RWPE2 (cell line): ENCODE measurements around the gene SHANK2.
A peak's percentile ranks its signal among the peaks of the same experiment; 100 is the strongest.

Source experiments
- ATAC-seq: fragments of 200-7000 bp; cut with Tn5 transposase; 3 replicates; pipeline ENCODE4 v1.9.1; 2021; ENCODE audit warnings: low read depth
- DNase-seq: peaks from one replicate; pipeline ENCODE4 v3.0.0-alpha.2; 2020; ENCODE audit warnings: low spot score
- H3K27ac ChIP-seq: fragments of 450-650 bp; 2 replicates; pipeline ENCODE4 v1.5.1; 2017; ENCODE audit warnings: mild to moderate bottlenecking; ENCODE audit not compliant: poor library complexity, severe bottlenecking
- H3K27me3 ChIP-seq: fragments of 250-450 bp; sonication (Bioruptor Pico); 2 replicates; pipeline ENCODE4 v1.5.1; 2021; ENCODE audit warnings: mild to moderate bottlenecking, moderate library complexity; ENCODE audit not compliant: insufficient read depth, poor library complexity, severe bottlenecking
- H3K36me3 ChIP-seq: fragments of 250-450 bp; sonication (Bioruptor Pico); 2 replicates; pipeline ENCODE4 v1.5.1; 2020; ENCODE audit warnings: low read depth, mild to moderate bottlenecking, moderate library complexity
- H3K4me1 ChIP-seq: fragments of 250-450 bp; sonication (Bioruptor Pico); 2 replicates; pipeline ENCODE4 v1.5.1; 2021; ENCODE audit warnings: mild to moderate bottlenecking, moderate library complexity; ENCODE audit not compliant: insufficient read depth, poor library complexity, severe bottlenecking
- H3K4me3 ChIP-seq: fragments of 250-450 bp; sonication (Bioruptor Pico); 2 replicates; pipeline ENCODE4 v1.5.1; 2021; ENCODE audit warnings: mild to moderate bottlenecking, moderate library complexity; ENCODE audit not compliant: severe bottlenecking
- H3K9me3 ChIP-seq: fragments of 250-450 bp; sonication (Bioruptor Pico); 2 replicates; pipeline ENCODE4 v1.5.1; 2021; ENCODE audit warnings: mild to moderate bottlenecking, moderate library complexity; ENCODE audit not compliant: severe bottlenecking
- CTCF ChIP-seq: fragments of 450-650 bp; IDR thresholded peaks from one replicate; pipeline ENCODE4 v1.5.1; 2017; ENCODE audit warnings: mild to moderate bottlenecking, moderate library complexity; ENCODE audit not compliant: poor library complexity, severe bottlenecking

Gene SHANK2

GRCh38 chr11:71240865-71241691, 11.3 kb downstream of the SHANK2 start:
- peak; percentile 96 for ATAC-seq
- Histone ChIP-seq H3K27me3 (no peaks in the 10 kb centered on the region), H3K36me3 (no peaks in the 10 kb centered on the region), H3K4me3 (no peak overlapping the region), H3K27ac (peak overlapping the region; percentile 71), H3K4me1 (peaks cover 4% of the 10 kb centered on the region), H3K9me3 (no peaks in the 10 kb centered on the region)
- no peak for TF ChIP-seq CTCF
- peak; percentile 88 for DNase-seq

- DNase-seq: peak; percentile 16
- Histone ChIP-seq H3K4me1 (peaks cover 4% of the 10 kb centered on the region), H3K36me3 (no peaks in the 10 kb centered on the region), H3K9me3 (no peaks in the 10 kb centered on the region), H3K27me3 (no peaks in the 10 kb centered on the region), H3K27ac (peak overlapping the region; percentile 71), H3K4me3 (no peak overlapping the region)
- no peak for ATAC-seq
- TF ChIP-seq CTCF: no peak
These were observed 12.2 kb downstream of the SHANK2 start for GRCh38 chr11:71240061-71240690.

DNA sequence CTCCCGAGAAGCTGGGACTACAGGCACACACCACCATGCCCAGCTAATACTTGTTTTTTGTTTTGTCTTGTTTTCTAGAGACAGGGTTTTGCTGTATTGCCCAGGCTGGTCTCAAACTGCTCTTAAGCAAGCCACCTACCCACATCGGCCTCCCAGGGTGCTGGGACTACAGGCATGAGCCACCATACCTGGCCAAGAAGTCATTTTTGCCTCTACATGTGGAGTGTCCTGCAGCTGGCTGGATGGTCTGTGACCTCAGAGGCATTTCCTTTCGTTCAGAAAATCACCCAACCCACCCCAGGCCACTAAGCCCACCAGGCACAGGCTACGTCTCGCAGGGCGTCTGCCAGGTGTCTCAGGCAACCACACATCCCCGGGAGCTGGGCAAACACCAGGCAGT, 12.8 kb downstream of the SHANK2 start:
- DNase-seq (peak; percentile 15), ATAC-seq (no peak)
- Histone ChIP-seq H3K9me3 (no peaks in the 10 kb centered on the region), H3K27me3 (no peaks in the 10 kb centered on the region), H3K27ac (no peak overlapping the region), H3K4me1 (peaks cover 4% of the 10 kb centered on the region), H3K36me3 (no peaks in the 10 kb centered on the region), H3K4me3 (no peak overlapping the region)
- no peak for TF ChIP-seq CTCF

DNA sequence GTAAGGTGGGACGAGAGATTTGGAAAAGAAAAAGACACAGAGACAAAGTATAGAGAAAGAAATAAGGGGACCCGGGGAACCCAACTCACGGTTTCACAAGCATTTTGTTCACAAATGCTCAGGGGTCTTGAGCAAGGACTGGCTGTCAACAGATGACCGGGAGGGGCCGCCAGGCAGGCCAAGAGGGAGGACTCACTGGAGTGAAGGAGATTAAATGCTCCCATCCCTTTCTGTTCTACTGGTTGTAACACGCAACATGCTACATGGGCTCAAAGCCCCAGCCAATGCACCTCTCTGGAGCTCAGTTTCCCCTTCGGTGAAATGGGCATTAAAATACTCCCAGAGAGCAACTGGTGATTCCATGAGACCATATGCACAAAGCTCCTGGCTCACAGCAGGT, 13.4 kb downstream of the SHANK2 start:
- no peak overlapping the region for H3K27ac ChIP-seq
- no peaks in the 10 kb centered on the region for H3K9me3 ChIP-seq
- peaks cover 4% of the 10 kb centered on the region for H3K4me1 ChIP-seq
- H3K36me3 ChIP-seq: no peaks in the 10 kb centered on the region
- no peak for TF ChIP-seq CTCF
- no peaks in the 10 kb centered on the region for H3K27me3 ChIP-seq
- ATAC-seq: no peak
- DNase-seq: peak; percentile 24
- H3K4me3 ChIP-seq: no peak overlapping the region

- Histone ChIP-seq H3K4me1 (peaks cover 4% of the 10 kb centered on the region), H3K9me3 (no peaks in the 10 kb centered on the region), H3K36me3 (no peaks in the 10 kb centered on the region), H3K27me3 (no peaks in the 10 kb centered on the region), H3K4me3 (no peak overlapping the region), H3K27ac (no peak overlapping the region)
- TF ChIP-seq CTCF: no peak
- DNase-seq (peak; percentile 15), ATAC-seq (no peak)
These were observed 14.0 kb downstream of the SHANK2 start for GRCh38 chr11:71238285-71238875.
